ENCODE measurements around the gene DGKD. TPM values are rescaled to one million over a fixed set of nuclear protein-coding genes. Genes with fewer than 3 reads are reported as not detected.

DGKD gene
- total RNA-seq, 1 donor from 2014 or later, result 6.7 TPM

DNA sequence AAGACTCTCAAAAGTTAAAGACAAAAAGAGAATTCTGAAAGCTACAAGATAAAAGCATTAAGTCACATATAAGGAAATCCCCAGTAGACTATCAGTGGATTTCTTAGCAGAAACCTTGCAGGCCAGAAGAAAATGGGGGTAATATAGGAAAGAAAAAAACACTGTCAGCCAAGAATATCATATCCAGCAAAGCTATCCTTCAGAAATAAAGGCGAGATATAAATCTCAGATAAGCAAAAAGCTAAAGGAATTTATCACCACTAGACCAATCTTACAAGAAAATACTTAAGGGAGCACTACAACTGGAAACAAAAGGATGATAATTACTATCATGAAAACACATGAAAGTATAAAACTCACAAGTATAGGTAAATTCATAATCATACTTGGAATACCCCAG is 149.2 kb downstream of the DGKD start:
- no peak for ATAC-seq

DNA sequence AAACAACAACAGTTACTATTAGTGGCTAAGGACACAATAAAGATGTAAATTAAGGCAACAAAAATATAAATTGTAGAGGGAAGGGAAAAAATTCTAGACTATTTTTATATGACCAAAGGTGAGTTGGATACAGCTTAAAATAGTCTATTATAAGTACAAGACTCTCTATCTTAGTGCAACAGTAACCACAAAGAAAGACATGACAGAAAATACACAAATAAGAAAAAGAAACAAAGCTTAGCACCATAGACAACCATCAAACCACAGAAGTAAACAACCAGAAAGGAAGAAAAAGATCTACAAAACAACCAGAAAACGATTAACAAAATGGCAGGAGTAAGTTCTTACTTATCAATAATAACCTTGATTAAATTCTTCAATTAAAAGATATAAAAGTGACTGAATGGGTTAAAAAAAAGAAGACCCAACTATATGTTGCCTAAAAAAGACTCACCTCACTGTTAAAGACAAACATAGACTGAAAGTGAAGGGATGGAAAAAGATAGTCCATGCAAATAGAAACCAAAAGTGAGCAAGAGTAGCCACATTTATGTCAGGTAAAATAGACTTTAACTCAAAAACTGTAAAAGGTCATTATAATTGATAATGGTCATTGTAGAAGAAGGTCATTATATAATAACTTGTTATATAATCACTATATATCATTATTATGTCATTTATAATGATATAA is 149.8 kb downstream of the DGKD start:
- no peak for ATAC-seq

GRCh38 chr2:233513953-233514655 is 159.8 kb downstream of the DGKD start:
- ATAC-seq, result no peak

- ATAC-seq, result no peak
These were observed 165.7 kb downstream of the DGKD start for GRCh38 chr2:233519787-233520611.

Other genes starting within 250 kb of the DGKD start
- gene ATG16L1, start 102.8 kb upstream of the DGKD start, total RNA-seq, result 13.9 TPM
- gene SAG, start 46.7 kb upstream of the DGKD start, total RNA-seq, result not detected
- gene USP40, start 212.3 kb downstream of the DGKD start, total RNA-seq, result 28.6 TPM